Prostate gland (tissue), 2 donors: ENCODE results near the gene KIF16B. TPM values are rescaled to one million over a fixed set of nuclear protein-coding genes. Genes with fewer than 3 reads are reported as not detected.

Experiments
- DNase-seq: peaks from one replicate; pipeline ENCODE4 v3.0.0-alpha.2; 2019; ENCODE audit warnings: low spot score
- H3K27ac ChIP-seq, 2 donors: fragments of 200-600 bp; sonication (generic); 2 replicates each; pipeline ENCODE4 v1.5.1; 2017 to 2019
- H3K27me3 ChIP-seq: fragments of 200-600 bp; sonication (generic); replicated peaks from 2 replicates; pipeline ENCODE4 v1.5.1; 2019; ENCODE audit not compliant: insufficient read depth
- H3K36me3 ChIP-seq, 2 donors: fragments of 200-600 bp; sonication (generic); 1 replicate in 1 of 2; 2 replicates in 1 of 2; pipeline versions ENCODE4 v1.5.1 to v1.8.1; 2017 to 2019
- H3K4me1 ChIP-seq: fragments of 200-600 bp; sonication (generic); replicated peaks from 2 replicates; pipeline ENCODE4 v1.5.1; 2019
- H3K4me3 ChIP-seq, 2 donors: fragments of 200-600 bp; sonication (generic); 2 replicates each; pipeline ENCODE4 v1.5.1; 2017 to 2019
- H3K9me3 ChIP-seq: fragments of 200-600 bp; sonication (generic); 2 replicates; pipeline ENCODE4 v1.5.1; 2017
- POLR2A ChIP-seq: fragments of 450-650 bp; IDR thresholded peaks from one replicate; pipeline ENCODE4 v1.6.1; 2016; ENCODE audit warnings: antibody characterized with exemption, mild to moderate bottlenecking
- POLR2AphosphoS5 ChIP-seq: sonication (generic); formaldehyde crosslinking; IDR thresholded peaks from one replicate; pipeline ENCODE4 v1.6.1; 2017; ENCODE audit warnings: antibody characterized with exemption
- WGBS: methylation state at CpG from one replicate; pipeline ENCODE4 v1.1.5; 2018; 5-methylcytosine and 5-hydroxymethylcytosine counted together
- intact Hi-C: fragments of 100-400 bp; cut with DNase I; formaldehyde crosslinking; loops from one replicate; pipeline ENCODE4 v1.14.2; 2022
- total RNA-seq, 2 donors: library from RNA; depleted of rRNA; stranded (reverse); fragments of >200 nt; gene quantifications; one replicate each; pipeline ENCODE4 v1.1.0, GENCODE V29; 2016
- TF ChIP-seq, protein P1 (sequence below), 4 experiments: fragments of 200-600 bp in 2 of 4; fragments of 450-650 bp in 2 of 4; sonication (generic) in 2 of 4; IDR thresholded peaks; 1 replicate in 3 of 4; 2 replicates in 1 of 4; pipeline ENCODE4 v1.5.1; 2016 to 2019; ENCODE audit warnings: antibody characterized with exemption in 4 of 4, mild to moderate bottlenecking in 2 of 4, moderate library complexity in 2 of 4

The KIF16B gene
- total RNA-seq, 2 donors from 2014 or later = 11.5 to 24.4 TPM

DNA sequence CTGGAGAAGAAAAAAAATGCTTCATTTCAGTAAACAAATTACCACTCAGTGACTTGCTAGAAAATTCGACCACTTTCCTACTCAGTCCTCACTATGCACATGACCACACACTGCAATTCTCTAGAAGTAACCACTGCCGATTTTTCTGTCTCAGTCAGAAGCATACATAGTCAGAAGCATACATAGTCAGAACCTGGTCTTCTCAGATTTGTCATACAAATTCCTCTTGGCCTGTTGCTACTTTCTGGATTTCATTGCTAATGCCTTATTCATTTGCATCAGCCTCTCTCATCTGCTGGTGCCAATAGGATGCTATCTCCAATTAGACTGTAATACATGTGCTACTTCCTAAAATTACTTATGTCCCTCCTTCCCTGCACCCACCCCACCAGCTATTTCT is 10.2 kb upstream of the KIF16B start:
- H3K9me3 ChIP-seq = no peaks in the 10 kb centered on the region
- 81% methylated on average over 2 of the region's 2 CpGs for WGBS
- DNase-seq = no peak
- no peak overlapping the region for H3K4me3 ChIP-seq
- no peaks in the 10 kb centered on the region for H3K36me3 ChIP-seq
- H3K27ac ChIP-seq = no peak overlapping the region
- H3K27me3 ChIP-seq = no peaks in the 10 kb centered on the region
- intact Hi-C loops = no loop called here
- TF ChIP-seq POLR2A (no peak), POLR2AphosphoS5 (no peak)
- TF ChIP-seq, protein P1, sequence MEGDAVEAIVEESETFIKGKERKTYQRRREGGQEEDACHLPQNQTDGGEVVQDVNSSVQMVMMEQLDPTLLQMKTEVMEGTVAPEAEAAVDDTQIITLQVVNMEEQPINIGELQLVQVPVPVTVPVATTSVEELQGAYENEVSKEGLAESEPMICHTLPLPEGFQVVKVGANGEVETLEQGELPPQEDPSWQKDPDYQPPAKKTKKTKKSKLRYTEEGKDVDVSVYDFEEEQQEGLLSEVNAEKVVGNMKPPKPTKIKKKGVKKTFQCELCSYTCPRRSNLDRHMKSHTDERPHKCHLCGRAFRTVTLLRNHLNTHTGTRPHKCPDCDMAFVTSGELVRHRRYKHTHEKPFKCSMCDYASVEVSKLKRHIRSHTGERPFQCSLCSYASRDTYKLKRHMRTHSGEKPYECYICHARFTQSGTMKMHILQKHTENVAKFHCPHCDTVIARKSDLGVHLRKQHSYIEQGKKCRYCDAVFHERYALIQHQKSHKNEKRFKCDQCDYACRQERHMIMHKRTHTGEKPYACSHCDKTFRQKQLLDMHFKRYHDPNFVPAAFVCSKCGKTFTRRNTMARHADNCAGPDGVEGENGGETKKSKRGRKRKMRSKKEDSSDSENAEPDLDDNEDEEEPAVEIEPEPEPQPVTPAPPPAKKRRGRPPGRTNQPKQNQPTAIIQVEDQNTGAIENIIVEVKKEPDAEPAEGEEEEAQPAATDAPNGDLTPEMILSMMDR (IDR thresholded peaks at IDR 0.05) = no peak
- no peaks in the 10 kb centered on the region for H3K4me1 ChIP-seq

DNA sequence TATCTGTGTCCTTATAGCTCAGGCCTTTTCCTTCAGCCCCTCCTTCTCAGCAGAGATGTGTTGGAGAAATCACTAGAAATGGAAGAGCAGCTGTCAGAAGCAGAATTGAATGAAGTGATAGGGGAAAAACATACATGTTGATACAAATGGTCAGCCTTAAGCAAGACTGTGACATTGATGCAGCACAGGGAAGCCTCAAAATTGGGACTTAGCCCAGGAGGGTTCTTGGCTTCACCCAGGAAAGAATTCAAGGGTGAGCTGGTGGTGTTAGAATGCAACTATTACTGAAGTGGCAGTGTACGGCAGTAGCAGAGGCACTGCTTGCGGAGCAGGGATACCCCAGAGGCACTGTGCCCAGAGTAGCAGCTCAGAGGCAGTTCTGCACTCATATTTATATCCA is 8.0 kb upstream of the KIF16B start:
- no peak overlapping the region for H3K27ac ChIP-seq
- H3K4me3 ChIP-seq = no peak overlapping the region
- TF ChIP-seq, protein P1 (IDR thresholded peaks at IDR 0.05) = no peak
- TF ChIP-seq POLR2A = no peak
- TF ChIP-seq POLR2AphosphoS5 = no peak
- no peak for DNase-seq
- intact Hi-C loops = no loop called here
- no peaks in the 10 kb centered on the region for H3K9me3 ChIP-seq
- H3K4me1 ChIP-seq = no peaks in the 10 kb centered on the region
- WGBS = 92% methylated on average over 2 of the region's 2 CpGs
- no peaks in the 10 kb centered on the region for H3K27me3 ChIP-seq
- H3K36me3 ChIP-seq = no peaks in the 10 kb centered on the region

DNA sequence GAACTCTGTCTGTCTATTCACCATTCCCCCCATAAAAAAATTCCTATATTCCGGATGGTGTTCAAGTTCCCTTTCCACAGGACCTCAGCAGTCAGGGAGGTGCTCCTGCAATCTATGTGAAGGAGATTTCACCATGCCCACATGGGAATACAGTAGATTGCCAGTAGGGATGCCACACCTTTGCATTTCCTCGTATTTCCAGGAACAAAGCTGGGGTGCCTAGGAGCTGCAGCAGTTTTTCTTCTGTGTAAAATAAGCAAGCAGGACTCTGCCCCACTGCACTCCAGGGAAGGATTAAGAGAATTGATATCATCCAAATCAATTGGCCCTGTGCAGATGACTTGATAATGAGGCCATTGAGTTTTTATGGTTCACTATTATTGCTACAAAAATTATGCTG is 7.4 kb upstream of the KIF16B start:
- no peaks in the 10 kb centered on the region for H3K9me3 ChIP-seq
- no peak overlapping the region for H3K4me3 ChIP-seq
- no peak for TF ChIP-seq POLR2A
- TF ChIP-seq, protein P1 (IDR thresholded peaks at IDR 0.05) = no peak
- TF ChIP-seq POLR2AphosphoS5 = no peak
- intact Hi-C loops = no loop called here
- WGBS = 12% methylated on average over 2 of the region's 2 CpGs
- no peak overlapping the region for H3K27ac ChIP-seq
- no peaks in the 10 kb centered on the region for H3K36me3 ChIP-seq
- H3K27me3 ChIP-seq = no peaks in the 10 kb centered on the region
- no peak for DNase-seq
- no peaks in the 10 kb centered on the region for H3K4me1 ChIP-seq

DNA sequence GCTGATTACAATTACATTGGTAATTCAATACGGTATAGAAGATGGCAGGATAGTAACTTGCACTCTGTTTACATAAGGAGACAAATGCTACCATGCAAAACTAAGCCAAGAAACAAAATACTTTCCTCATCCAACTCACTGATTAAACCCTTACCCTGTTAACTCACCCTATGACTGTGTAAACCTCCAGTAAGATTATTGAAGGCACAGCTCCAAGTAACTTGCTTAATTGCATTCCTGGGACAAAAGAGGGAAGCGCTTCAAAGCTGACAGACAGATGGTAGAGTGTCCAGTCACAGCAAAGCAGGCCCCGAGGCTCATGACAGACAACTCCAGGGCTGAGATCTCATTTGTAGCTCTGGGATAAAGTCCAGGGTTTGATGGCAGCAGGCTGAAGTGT is 6.9 kb upstream of the KIF16B start:
- H3K36me3 ChIP-seq = no peaks in the 10 kb centered on the region
- no peak overlapping the region for H3K27ac ChIP-seq
- DNase-seq = peak; percentile 42
- no peaks in the 10 kb centered on the region for H3K4me1 ChIP-seq
- 23% methylated on average over 3 of the region's 3 CpGs for WGBS
- no peak overlapping the region for H3K4me3 ChIP-seq
- H3K27me3 ChIP-seq = no peaks in the 10 kb centered on the region
- no peak for TF ChIP-seq POLR2A
- TF ChIP-seq, protein P1 (IDR thresholded peaks at IDR 0.05) = no peak
- TF ChIP-seq POLR2AphosphoS5 = peak; percentile 74
- no peaks in the 10 kb centered on the region for H3K9me3 ChIP-seq
- intact Hi-C loops = no loop called here

DNA sequence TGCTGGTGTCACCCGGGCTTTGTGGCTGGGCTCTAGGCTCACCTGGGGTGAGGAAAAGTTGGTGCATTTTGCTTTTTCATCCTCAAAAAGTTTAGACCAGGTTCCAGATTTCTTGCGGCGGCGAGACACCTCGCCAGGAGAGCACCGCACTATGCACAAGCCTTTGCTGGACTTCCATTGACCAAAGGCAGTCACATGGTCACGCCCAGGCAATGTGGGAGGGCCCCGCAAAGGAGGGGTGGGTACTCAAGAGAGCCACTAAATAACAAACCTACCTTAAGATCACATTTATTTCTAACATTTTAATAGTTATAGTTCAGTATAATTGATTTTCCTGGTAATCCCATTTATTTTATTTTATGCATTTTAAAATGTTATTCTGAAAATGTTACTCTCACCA is 3.0 kb upstream of the KIF16B start:
- DNase-seq = no peak
- WGBS = 95% methylated on average over 8 of the region's 8 CpGs
- intact Hi-C loops = no loop called here

More for the DNA sequence above, 3.0 kb upstream of the KIF16B start:
- H3K4me3 ChIP-seq = no peak overlapping the region
- no peaks in the 10 kb centered on the region for H3K36me3 ChIP-seq
- no peaks in the 10 kb centered on the region for H3K27me3 ChIP-seq
- no peak overlapping the region for H3K27ac ChIP-seq
- H3K9me3 ChIP-seq = no peaks in the 10 kb centered on the region
- no peaks in the 10 kb centered on the region for H3K4me1 ChIP-seq
- TF ChIP-seq, protein P1 (IDR thresholded peaks at IDR 0.05) = no peak
